NCI-H748 (cell line): Measurements from ENCODE around the gene EFCAB10.
"Not testable (repeated sequence)": the region's sequence is repeated elsewhere in the genome, so short reads cannot be mapped to it uniquely, and the experiment has no call there.

Source experiments
- DNase-seq: peaks from one replicate; lab custom pipeline; 2025; ENCODE audit not compliant: unreplicated experiment; lab: John Stamatoyannopoulos, UW

Gene EFCAB10

GRCh38 chr7:105531792-105532671, 49.3 kb downstream of the EFCAB10 start, which contains the start of gene RINT1:
TSS of gene RINT1 (plus strand) at chr7:105532201. CDS start at chr7:105532316, 115 bp downstream.
- peak; percentile 94 for DNase-seq

GRCh38 chr7:105530546-105530945, 50.7 kb downstream of the EFCAB10 start:
- no peak for DNase-seq

DNA sequence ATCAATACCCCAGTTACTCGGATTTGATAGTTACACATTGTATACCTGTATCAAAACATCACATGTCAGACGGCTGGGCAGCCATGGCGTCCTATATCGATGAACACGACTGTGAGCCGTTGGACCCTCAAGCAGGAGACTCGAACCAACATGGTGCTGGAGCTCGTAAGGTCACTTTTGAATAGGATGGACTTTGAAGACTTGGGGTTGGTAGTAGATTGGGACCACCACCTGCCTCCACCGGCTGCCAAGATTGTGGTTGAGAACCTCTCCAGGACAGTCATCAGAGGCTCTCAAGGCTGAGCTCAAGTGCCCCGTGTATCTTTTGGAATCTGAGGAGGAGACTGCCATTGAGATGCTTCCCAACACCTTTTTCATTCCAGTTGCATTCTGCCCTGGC, 51.2 kb downstream of the EFCAB10 start:
- no peak for DNase-seq

DNA sequence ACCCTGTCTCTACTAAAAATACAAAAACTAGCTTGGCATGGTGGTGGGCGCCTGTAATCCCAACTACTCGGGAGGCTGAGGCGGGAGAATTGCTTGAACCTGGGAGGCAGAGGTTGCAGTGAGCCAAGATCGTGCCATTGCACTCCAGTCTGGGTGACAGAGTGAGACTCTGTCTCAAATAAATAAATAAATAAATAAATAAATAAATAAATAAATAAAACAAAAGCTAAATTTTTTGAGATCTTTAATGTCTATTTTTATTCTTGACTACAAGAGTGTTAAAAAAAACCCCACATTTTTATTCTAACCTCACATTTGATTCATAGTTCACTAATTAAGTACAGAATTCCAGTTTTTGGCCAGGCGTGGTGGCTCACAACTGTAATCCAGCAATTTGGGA, 53.6 kb downstream of the EFCAB10 start:
- not testable (repeated sequence) for DNase-seq

DNA sequence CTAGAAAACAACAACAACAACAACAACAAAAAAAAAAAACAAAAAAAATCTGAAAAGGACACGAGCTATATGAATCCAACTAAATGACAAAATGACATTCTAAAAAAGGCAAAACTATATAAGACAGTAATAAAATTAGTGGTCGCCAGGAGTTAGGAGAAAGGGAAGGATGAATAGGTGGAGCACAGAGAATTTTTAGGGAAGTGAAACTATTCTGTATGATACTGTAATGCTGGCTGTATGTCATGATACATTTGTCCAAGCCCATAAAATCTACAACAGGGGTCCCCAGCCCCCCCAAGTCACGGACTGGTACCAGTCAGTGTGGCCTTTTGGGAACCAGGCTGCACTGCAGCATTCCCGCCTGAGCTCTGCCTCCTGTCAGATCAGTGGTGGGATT, 56.5 kb downstream of the EFCAB10 start:
- DNase-seq: no peak

DNA sequence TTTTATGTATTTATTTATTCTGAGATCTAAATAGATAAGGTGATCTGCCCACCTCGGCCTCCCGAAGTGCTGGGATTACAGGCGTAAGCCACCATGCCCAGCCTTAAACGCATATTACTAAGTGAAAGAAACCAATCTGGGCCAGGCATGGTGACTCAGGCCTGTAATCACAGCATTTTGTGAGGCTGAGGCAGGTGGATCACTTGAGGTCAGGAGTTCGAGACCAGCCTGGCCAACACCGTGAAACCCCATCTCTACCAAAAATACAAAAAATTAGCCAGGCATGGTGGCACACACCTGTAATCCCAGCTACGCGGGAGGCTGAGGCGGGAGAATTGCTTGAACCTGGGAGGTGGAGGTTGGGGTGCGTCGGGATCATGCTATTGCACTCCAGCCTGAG, 56.9 kb downstream of the EFCAB10 start:
- not testable (repeated sequence) for DNase-seq

GRCh38 chr7:105521717-105522463, 59.4 kb downstream of the EFCAB10 start, which contains the start of gene PUS7:
TSS of gene PUS7 (minus strand) at chr7:105522271. CDS start at chr7:105508512, 13,759 bp downstream.
- peak; percentile 91 for DNase-seq

DNA sequence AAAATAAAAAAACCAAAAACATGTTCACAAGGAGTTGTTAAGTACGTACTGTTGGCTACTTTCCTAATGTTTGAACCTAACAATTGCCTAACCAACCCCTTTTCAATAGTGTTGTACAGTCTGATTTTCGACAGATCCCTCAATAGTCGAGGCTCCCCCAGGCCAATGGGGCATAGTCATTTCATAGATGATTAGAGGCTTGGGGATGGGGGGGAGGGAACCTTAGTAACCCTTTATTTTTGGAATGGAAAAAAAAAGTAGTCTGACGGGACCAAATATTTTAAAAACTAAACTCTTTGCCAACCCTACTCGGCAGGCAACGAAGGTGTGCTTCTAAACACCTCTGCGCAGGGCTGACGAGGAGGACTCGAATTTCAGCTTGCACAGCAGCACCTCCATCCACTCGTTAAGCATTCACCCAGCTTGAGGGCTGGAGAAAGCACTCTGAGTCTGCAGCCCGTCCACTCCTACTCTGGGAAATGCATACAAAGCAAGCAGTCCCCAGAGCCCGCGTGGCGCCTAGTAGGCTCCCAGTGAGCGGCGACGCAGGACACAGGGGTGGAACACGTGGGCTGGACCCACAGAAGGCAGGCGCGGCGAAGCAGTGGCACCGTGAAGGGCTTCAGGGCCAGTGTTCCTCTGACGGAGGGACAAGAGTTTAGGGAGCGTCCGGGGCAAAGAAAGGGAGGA, 60.1 kb downstream of the EFCAB10 start:
- peak; percentile 88 for DNase-seq

DNA sequence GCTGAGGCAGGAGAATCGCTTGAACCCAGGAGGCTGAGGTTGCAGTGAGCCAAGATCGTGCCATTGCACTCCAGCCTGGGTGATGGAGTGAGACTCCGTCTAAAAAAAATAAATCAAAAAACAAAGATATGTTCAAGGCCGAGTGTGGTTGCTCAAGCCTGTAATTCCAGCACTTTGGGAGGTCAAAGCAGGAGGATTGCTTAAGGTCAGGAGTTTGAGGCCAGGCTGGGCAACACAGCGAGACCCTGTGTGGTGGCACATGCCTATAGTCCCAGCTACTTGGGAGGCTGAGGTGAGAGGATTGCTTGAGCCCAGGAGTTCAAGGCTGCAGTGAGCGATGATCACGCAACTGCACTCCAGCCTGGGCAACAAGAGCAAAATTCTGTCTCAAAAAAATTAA, 60.7 kb downstream of the EFCAB10 start:
- not testable (repeated sequence) for DNase-seq

DNA sequence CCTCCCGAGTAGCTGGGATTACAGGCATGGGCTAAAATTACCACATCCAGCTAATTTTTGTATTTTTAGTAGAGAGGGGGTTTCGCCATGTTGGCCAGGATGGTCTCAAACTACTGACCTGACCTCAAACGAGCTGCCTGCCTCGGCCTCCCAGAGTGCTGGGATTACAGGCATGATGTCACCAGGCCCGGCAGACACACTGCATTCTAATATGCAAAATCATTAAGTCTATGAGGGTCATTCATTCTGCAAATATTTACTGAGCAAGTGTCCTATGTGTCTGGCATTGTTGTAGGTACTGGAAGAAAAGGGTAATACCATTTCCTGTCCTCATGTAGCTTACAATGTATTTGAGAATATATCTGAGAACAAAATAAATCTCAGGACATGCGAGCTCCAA, 61.9 kb downstream of the EFCAB10 start:
- DNase-seq: no peak

DNA sequence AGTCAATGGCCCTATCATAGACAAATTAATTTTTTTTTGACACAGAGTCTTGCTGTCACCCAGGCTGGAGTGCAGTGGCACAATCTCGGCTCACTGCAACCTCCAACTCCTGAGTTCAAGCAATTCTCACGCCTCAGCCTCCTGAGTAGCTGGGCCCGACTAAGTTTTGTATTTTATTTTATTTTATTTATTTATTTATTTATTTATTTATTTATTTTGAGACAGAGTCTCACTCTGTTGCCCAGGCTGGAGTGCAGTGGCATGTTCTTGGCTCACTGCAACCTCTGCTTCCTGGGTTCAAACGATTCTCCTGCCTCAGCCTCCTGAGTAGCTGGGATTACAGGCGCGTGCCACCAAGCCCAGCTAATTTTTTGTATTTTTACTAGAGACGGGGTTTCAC, 65.7 kb downstream of the EFCAB10 start:
- DNase-seq: not testable (repeated sequence)
